Activated T-cell treated with anti-CD3 and anti-CD28 coated beads, Interleukin-2, amount 50 U/mL, for 72 hours (primary cell): Measurements from ENCODE around the gene CD7. TPM values are rescaled to one million over a fixed set of nuclear protein-coding genes. Genes with fewer than 3 reads are reported as not detected.
A peak's percentile ranks its signal among the peaks of the same experiment; 100 is the strongest.

Source experiments
- ATAC-seq, 2 donors: fragments of 150-1000 bp; cut with Tn5 transposase; replicated peaks in 1 of 2; 2 replicates each; pipeline ENCODE4 v1.10.0; 2021; ENCODE audit warnings: moderate library complexity in 2 of 2, mild to moderate bottlenecking in 1 of 2
- DNase-seq, 2 donors: peaks; one replicate each; pipeline ENCODE4 v3.0.0; 2021 to 2022; ENCODE audit warnings: mixed read lengths in 1 of 2
- H3K27ac Mint-ChIP-seq: one replicate; pipeline ENCODE4 v1.8.0; 2022; ENCODE audit warnings: mild to moderate bottlenecking, moderate library complexity, mixed read lengths
- H3K27me3 Mint-ChIP-seq: one replicate; pipeline ENCODE4 v1.8.0; 2022; ENCODE audit warnings: low read depth, mixed read lengths
- H3K36me3 Mint-ChIP-seq, 2 donors: one replicate each; pipeline ENCODE4 v1.8.0; 2022; ENCODE audit warnings: mixed read lengths in 2 of 2, mild to moderate bottlenecking in 1 of 2; ENCODE audit not compliant: insufficient read depth in 2 of 2
- H3K4me1 Mint-ChIP-seq: one replicate; pipeline ENCODE4 v1.8.0; 2022; ENCODE audit warnings: low read depth, mixed read lengths
- H3K4me3 Mint-ChIP-seq, 2 donors: one replicate each; pipeline ENCODE4 v1.8.0; 2022; ENCODE audit warnings: mild to moderate bottlenecking in 2 of 2, mixed read lengths in 2 of 2, moderate library complexity in 2 of 2
- H3K9me3 Mint-ChIP-seq, 2 donors: one replicate each; pipeline ENCODE4 v1.8.0; 2022; ENCODE audit warnings: mixed read lengths in 2 of 2
- total RNA-seq, 2 donors: library from RNA; stranded (reverse); gene quantifications; one replicate each; pipeline ENCODE4 v1.2.3, GENCODE V29; 2022

CD7 gene
- total RNA-seq, 2 donors from 2014 or later: 845 to 1,007 TPM

GRCh38 chr17:82274134-82275020 is 43.0 kb downstream of the CD7 start:
- ATAC-seq (no peak), DNase-seq (no peak)
- H3K4me1 Mint-ChIP-seq: peaks cover 47% of the 10 kb centered on the region
- peaks cover 4 to 17% of the 10 kb centered on the region in 2 donors for H3K36me3 Mint-ChIP-seq
- H3K27me3 Mint-ChIP-seq: no peaks in the 10 kb centered on the region
- H3K27ac Mint-ChIP-seq: no peak overlapping the region
- H3K4me3 Mint-ChIP-seq: peak overlapping the region; percentile 86 to 97
- H3K9me3 Mint-ChIP-seq: no peaks in the 10 kb centered on the region

- Mint-ChIP-seq H3K36me3 (peaks cover 4 to 17% of the 10 kb centered on the region in 2 donors), H3K4me1 (peaks cover 55% of the 10 kb centered on the region), H3K27ac (peak within 1 kb of the TSS; percentile 96), H3K9me3 (no peaks in the 10 kb centered on the region), H3K4me3 (peak within 1 kb of the TSS; percentile 90 to 97), H3K27me3 (no peaks in the 10 kb centered on the region)
- DNase-seq (peak; percentile 93), ATAC-seq (peak; percentile 89 to 91)
Observed at GRCh38 chr17:82273327-82274133, 43.9 kb downstream of the CD7 start, which contains the start of gene CSNK1D. CSNK1D (minus strand) TSS chr17:82273700; CDS start chr17:82273381, 319 bp downstream.

- H3K27me3 Mint-ChIP-seq: no peaks in the 10 kb centered on the region
- peaks cover 4 to 17% of the 10 kb centered on the region in 2 donors for H3K36me3 Mint-ChIP-seq
- H3K9me3 Mint-ChIP-seq: no peaks in the 10 kb centered on the region
- DNase-seq: peak; percentile 49 to 52
- peak; percentile 33 to 37 for ATAC-seq
- peaks cover 63% of the 10 kb centered on the region for H3K4me1 Mint-ChIP-seq
- peak overlapping the region; percentile 90 to 97 for H3K4me3 Mint-ChIP-seq
- peak overlapping the region; percentile 96 for H3K27ac Mint-ChIP-seq
Observed at GRCh38 chr17:82272495-82273326, 44.7 kb downstream of the CD7 start.

- peaks cover 72% of the 10 kb centered on the region for H3K4me1 Mint-ChIP-seq
- no peaks in the 10 kb centered on the region for H3K9me3 Mint-ChIP-seq
- peak overlapping the region; percentile 59 for H3K27ac Mint-ChIP-seq
- no peak for DNase-seq
- H3K27me3 Mint-ChIP-seq: no peaks in the 10 kb centered on the region
- ATAC-seq: no peak
- H3K36me3 Mint-ChIP-seq: peaks cover 7 to 22% of the 10 kb centered on the region in 2 donors
- H3K4me3 Mint-ChIP-seq: peak overlapping the region; percentile 90 to 97
Observed at GRCh38 chr17:82271401-82271800, 46.0 kb downstream of the CD7 start.

GRCh38 chr17:82270651-82271050 is 46.8 kb downstream of the CD7 start:
- Mint-ChIP-seq H3K27me3 (no peaks in the 10 kb centered on the region), H3K36me3 (peaks cover 10 to 28% of the 10 kb centered on the region in 2 donors), H3K27ac (peak overlapping the region; percentile 95), H3K4me1 (peaks cover 76% of the 10 kb centered on the region), H3K4me3 (peak overlapping the region; percentile 90 to 97), H3K9me3 (no peaks in the 10 kb centered on the region)
- ATAC-seq (no peak), DNase-seq (no peak)

GRCh38 chr17:82269882-82270500 is 47.4 kb downstream of the CD7 start:
- ATAC-seq (no peak), DNase-seq (no peak)
- Mint-ChIP-seq H3K27ac (peak overlapping the region; percentile 95), H3K9me3 (no peaks in the 10 kb centered on the region), H3K36me3 (peaks cover 10 to 30% of the 10 kb centered on the region in 2 donors), H3K4me1 (peaks cover 75% of the 10 kb centered on the region), H3K27me3 (no peaks in the 10 kb centered on the region), H3K4me3 (peak overlapping the region; percentile 90 to 97)

- Mint-ChIP-seq H3K27ac (peak overlapping the region; percentile 95), H3K4me3 (peak overlapping the region; percentile 90 to 97), H3K4me1 (peaks cover 72% of the 10 kb centered on the region), H3K27me3 (no peaks in the 10 kb centered on the region), H3K9me3 (no peaks in the 10 kb centered on the region), H3K36me3 (peaks cover 14 to 33% of the 10 kb centered on the region in 2 donors)
- DNase-seq (no peak), ATAC-seq (no peak)
Observed at GRCh38 chr17:82269138-82269881, 48.1 kb downstream of the CD7 start.

- DNase-seq: peak; percentile 47 to 61
- peak overlapping the region; percentile 48 to 97 for H3K4me3 Mint-ChIP-seq
Observed at GRCh38 chr17:82267575-82268379, 49.6 kb downstream of the CD7 start.

GRCh38 chr17:82266142-82266541 is 51.3 kb downstream of the CD7 start:
- DNase-seq (no peak), ATAC-seq (no peak)
- Mint-ChIP-seq H3K27ac (peak overlapping the region; percentile 82), H3K36me3 (peaks cover 18 to 40% of the 10 kb centered on the region in 2 donors), H3K4me1 (peaks cover 52% of the 10 kb centered on the region), H3K27me3 (no peaks in the 10 kb centered on the region), H3K9me3 (no peaks in the 10 kb centered on the region), H3K4me3 (no peak overlapping the region)

More at GRCh38 chr17:82267575-82268379, 49.6 kb downstream of the CD7 start:
- H3K9me3 Mint-ChIP-seq: no peaks in the 10 kb centered on the region
- H3K4me1 Mint-ChIP-seq: peaks cover 67% of the 10 kb centered on the region
- peaks cover 14 to 35% of the 10 kb centered on the region in 2 donors for H3K36me3 Mint-ChIP-seq
- peak overlapping the region; percentile 70 for H3K27ac Mint-ChIP-seq
- no peaks in the 10 kb centered on the region for H3K27me3 Mint-ChIP-seq
- peak; percentile 69 to 83 for ATAC-seq
